HG03025 (cell line): ENCODE data around the gene KRT20.
"Not testable (repeated sequence)": the region's sequence is repeated elsewhere in the genome, so short reads cannot be mapped to it uniquely, and the experiment has no call there.

Experiments used
- ATAC-seq: cut with Tn5 transposase; IDR thresholded peaks from one replicate; pipeline ENCODE4 v1.9.1; 2021; ENCODE audit warnings: mild to moderate bottlenecking, moderate library complexity; ENCODE audit not compliant: unreplicated experiment, low FRiP score

Gene KRT20

DNA sequence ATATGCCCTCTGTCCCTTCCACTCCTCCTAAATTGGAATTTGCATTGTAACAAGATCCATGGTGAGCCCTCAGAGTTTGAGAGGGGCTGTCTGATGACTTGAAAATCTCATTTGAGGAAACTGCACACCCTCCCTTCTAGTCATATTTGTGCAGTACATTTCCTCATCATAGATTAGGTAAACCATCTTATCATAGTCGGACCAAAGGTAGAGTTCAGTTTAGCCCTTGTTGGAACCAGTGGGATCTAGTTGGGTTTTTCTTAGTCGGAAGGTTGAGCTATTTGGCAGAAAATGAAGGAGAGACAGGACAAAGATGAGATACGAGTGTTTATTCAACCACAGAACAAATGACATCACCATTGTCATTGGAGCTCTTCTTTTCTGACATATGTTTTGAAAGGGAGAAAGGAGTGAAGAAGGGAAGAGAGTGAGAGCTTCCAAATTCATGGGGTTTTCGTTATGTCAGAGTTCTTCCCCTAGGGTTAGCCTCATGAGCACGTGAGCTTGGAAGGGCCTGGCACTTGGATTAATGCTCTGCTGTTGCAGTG is 15.8 kb upstream of the KRT20 start:
- ATAC-seq, result no peak

DNA sequence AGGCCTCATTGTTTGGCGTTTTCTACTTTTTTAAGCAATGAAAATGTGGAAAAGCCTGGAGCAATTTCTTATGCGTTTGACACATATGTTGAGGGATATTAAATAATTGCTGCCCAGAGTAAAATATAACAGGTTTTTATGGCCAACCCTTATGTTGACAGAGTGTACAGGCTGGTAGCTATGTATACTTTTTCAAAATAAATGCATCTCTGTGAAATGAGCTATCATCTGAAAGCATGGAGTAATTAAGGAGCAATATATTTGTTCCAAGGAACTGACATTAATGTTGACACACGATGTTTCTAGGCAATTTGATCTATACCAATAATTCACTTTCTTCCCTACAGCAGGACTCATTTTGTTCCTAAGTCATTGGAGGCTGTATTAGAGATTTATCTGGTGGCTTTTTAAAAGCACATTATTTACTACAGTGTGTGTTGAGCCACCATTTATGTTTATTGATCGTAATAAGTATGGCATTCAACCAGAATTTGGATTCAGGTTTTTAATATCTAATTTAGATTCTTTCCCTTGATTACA is 11.9 kb upstream of the KRT20 start:
- ATAC-seq, result no peak

DNA sequence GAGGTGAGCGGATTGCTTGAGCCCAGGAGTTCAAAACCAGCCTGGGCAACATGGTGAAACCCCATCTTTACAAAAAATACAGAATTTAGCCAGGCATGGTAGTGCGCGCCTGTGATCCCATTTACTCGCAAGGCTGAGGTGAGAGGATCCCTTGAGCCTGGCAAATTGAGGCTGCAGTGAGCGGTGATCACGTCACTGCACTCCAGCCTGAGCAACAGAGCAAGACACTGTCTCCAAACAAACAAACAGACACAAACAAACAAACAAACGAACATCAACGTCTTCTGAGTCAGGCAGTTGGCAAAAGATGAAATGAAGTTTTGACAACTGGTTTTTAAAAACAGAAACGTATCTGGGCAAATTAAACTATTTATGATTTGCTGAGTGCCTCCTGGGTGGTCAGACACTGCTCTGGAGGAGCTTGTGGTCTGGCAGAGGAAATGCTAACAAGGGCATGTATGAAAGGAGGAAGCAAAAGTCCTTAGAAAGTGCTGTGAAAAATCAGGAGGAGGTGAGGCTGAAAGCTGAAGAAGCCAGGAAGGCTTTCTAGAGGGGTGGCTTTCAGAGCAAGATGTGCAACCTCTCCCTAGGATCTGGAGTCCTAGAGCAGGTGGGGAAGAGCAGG is 10.2 kb upstream of the KRT20 start:
- no peak for ATAC-seq

GRCh38 chr17:40888196-40888720 is 3.2 kb upstream of the KRT20 start:
- no peak for ATAC-seq

- no peak for ATAC-seq
These were observed 1.0 kb upstream of the KRT20 start for GRCh38 chr17:40886090-40886489.

DNA sequence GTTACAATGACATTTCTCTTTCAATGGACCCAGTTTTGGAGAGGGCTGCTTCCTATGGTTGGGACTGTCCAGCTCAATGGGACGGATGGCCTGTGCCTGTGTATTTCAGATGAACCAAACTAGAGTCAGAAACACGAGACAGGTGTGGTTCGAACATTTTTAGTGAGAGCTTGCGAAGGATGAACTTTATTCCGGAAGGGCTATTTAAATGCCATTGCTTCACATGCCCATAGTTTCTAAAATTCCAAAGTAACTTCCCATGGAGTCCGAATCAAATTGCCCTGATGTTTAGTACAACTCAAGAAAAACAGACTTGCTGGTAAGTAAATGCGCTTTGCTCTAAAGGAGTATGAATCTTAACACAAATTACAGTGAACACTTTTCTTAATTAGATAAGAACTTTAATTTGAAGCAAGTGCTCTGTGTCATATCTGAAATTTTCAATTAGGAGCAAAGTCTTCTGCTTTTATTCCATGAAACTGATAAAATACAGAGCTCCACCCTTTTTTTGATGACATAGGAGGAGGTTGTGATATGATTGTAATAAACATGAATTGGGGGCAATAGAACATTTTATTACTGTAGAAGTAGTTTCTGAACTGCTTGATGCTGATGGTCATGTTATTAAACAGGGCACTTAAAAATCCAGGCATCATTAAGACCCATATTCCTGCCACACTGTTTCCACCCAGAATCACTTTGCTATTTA is 1.3 kb downstream of the KRT20 start:
- ATAC-seq, result no peak

DNA sequence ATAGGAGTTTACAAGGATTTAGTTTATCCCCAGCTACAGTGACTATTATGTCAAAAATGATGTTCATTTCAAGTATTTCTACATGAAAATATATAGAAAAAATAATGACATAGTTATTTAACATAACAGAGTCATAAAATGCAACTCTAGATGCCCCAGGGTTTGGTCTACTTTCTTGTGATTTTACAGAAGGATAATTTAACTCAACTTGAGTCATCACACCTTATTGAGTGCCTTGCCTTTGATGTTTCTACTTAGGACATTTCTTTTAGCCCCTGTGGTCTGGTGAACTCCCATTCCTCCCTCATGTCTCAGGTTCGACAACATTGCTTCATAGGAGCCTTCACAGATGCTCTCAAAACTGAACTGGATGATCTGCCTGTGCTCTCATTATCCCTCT is 2.0 kb downstream of the KRT20 start:
- no peak for ATAC-seq

- no peak for ATAC-seq
These were observed 6.0 kb downstream of the KRT20 start for GRCh38 chr17:40879026-40879425.

DNA sequence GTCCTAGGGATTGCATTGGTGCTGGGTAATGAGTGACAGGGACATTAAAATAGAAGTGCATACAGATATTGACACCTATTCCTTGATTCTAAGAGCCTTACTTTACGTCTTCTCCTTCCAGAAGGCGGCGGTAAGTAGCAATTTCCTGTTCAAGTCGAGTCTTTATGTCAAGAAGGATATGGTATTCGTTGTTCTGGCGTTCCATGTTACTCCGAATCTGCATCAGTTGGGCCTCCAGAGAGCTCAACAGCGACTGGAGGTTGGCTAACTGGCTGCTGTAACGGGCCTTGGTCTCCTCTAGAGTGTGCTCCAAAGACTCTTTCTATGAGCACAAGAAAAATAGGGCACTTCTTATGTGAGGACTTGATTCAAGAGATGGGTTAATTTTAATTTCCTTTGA is 7.0 kb downstream of the KRT20 start:
- no peak for ATAC-seq

DNA sequence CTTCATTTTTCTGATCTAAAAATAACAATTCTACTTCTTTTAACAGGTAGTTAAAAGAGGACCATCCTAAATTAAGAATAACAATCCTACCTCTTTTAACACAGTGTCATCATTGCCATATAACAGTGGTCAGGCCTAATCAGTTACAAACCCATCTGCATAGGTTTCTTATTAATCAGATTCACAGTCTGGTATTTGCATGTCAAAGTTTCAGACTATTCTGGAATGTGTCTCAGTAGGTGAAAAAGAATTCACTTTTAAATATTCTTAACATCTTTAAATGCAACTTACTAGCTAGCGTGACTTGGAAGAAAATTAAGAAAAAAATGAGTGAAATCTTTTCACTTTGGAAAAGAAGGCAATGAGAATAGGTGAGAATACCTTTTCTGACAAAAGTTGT is 11.2 kb downstream of the KRT20 start:
- ATAC-seq, result no peak

DNA sequence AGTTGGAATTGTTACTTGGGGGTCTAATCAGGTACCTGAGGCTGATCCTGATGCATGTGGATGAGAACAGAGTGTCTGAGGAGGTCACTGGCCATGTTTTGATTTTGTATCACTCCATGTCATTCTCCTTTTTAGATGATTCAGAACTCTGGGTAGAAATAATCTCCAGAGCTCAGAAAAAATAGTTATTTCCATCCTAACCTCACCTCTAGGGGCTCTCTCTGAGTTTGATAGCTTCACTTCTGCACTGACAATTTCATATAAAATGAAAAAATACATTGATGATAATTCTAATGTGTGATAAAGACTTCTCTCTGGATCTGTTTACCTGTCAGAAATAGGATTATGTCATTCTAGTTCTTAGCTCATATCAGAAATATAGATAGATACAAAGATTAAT is 11.8 kb downstream of the KRT20 start:
- ATAC-seq, result no peak

- ATAC-seq, result no peak
These were observed 12.6 kb downstream of the KRT20 start for GRCh38 chr17:40872416-40872815.

GRCh38 chr17:40871316-40871715 is 13.7 kb downstream of the KRT20 start:
- no peak for ATAC-seq

DNA sequence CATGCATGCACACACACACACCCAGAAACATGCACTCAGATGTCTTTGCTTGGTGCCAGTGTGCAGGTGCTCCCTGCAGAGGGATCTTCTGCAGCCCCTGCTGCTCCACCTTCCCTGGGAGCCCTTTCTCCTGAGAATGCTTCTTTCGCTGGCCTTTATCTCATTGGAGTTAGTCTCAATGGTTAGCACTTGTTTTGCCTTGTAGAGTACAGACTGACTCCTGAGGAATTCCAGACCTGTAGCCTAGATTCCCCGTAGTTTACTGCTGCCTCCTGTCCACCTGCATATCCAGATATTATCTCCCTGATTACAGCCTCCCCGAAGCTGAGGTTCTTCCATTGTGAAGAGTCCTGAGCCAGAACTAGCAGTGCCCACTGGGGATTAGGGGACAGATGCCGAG is 14.9 kb downstream of the KRT20 start:
- no peak for ATAC-seq

DNA sequence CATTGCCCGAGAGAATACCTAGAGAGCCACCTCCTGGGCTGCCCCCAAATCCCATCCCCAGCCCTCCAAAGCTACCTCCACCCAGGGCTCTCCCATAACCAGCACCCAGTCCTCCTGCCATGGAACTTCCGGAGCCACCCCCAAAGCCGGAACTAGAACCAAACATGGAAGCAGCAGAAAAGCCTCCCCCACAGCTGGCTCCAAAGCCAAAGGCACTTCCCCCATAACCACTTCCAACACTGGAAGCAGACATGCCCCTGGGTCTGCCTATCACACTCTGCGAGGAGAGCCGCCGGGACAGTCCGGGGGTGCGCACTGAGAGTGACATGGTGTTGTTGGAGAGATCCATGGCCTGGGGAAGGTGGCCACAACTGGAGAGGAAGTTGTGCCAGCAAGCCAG is 18.2 kb downstream of the KRT20 start, which contains the start of gene KRT12:
Gene KRT12 (minus strand): TSS at position 386 of the 400 bp plus-strand sequence. CDS start 37 bp downstream, at position 349.
- no peak for ATAC-seq

GRCh38 chr17:40864661-40865390 is 20.2 kb downstream of the KRT20 start:
- ATAC-seq, result no peak

DNA sequence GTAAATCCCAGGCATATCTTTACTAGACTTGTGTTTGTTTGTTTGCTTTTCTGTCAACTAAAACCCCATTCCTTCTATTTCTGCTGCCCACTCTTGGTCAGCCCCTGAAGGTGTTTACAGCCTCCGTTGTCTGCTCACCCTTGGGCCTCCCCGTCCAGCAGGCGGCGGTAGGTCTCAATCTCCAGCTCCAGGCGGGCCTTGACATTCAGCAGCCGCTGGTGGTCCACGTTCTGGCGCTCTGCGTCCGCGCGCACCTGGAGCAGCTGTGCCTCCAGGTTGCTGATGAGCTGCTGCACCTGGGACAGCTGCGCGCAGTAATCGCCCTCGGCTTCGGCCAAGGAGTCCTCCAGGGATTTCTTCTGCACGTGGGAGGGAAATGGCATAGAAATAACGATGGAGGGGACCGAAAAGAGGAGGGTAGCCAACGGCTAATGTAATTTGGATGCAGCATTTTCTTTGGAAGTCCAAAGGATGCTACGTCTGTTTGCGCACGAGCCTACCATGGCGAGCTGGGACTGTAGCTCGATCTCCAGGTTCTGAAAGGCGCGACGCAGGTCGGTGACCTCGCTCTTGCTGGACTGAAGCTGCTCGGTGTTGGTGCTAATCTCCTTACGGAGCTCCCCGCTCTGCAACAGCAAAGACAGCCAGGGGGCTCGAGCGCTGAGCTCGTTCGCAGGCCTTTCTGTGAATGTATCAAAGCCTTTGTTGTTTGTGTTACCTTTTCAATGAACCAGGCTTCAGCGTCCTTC is 21.9 kb downstream of the KRT20 start:
- ATAC-seq, result no peak

- ATAC-seq, result no peak
These were observed 25.5 kb downstream of the KRT20 start for GRCh38 chr17:40859536-40859935.

GRCh38 chr17:40858667-40859066 is 26.4 kb downstream of the KRT20 start:
- ATAC-seq, result not testable (repeated sequence)

GRCh38 chr17:40857535-40857934 is 27.5 kb downstream of the KRT20 start:
- no peak for ATAC-seq
